Hematopoietic multipotent progenitor cell treated with erythropoietin and hydrocortisone succinate and interleukin-3 and kit ligand, for 17 days (in vitro differentiated cells): ENCODE measurements around the gene RRAS2.
"Not testable (repeated sequence)": the region's sequence is repeated elsewhere in the genome, so short reads cannot be mapped to it uniquely, and the experiment has no call there.

Source experiments
- DNase-seq: peaks from one replicate; pipeline ENCODE4 v3.0.0-alpha.2; 2015; ENCODE audit warnings: low spot score

RRAS2 gene

DNA sequence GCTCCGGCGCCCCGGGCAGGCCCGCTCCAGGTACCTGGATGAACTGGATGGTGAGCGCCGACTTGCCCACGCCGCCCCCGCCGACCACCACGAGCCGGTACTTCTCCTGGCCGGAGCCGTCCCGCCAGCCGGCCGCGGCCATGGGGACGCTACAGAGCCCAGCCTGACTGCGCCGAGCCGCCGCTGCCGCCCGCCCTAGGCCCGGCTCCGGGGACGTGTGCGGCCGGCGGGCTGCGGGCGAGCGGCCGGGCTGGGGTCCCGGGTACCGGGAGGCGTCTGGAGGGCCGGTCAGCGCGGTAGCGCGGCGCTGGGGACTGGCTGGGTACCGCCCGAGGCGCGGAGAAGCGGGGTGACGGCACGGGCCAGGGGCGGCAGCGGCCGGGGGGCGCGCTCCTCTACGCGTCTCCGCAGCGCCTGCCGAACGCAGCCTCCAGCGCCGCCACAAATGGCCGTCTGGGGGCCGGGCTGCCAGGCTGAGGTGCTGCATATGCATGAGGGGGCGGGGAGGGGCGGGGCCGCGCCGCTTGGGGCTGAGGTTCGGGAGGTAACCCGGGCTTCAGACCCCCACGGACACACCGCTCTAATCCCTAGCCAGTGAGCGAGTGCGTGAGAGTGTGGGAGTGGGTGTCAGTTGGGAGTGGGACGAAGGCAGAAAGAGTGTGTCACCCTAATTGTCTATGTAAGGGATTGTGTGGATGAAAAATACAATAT is at the start of gene RRAS2:
RRAS2 (minus strand) TSS at position 455 of the 711 bp plus-strand sequence; CDS start at position 142, 313 bp downstream.
- DNase-seq: no peak

- DNase-seq: no peak
Observed at GRCh38 chr11:14408612-14409011, 49.6 kb upstream of the RRAS2 start.

DNA sequence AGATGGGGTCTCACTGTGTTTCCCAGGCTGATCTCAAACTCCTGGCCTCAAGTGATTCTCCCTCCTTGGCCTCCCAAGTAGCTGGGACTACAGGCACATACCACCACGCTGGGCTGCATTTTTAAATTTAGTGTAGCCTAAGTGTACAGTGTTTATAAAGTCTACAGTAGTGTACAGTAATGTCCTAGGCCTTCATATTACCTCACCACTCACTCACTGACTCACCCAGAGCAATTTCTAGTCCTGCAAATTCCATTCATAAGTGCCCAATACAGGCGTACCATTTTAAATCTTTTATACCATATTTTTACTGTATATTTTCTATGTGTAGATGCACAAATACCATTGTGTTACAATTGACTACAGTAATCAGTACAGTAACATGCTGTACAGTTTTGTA is 47.1 kb upstream of the RRAS2 start:
- not testable (repeated sequence) for DNase-seq

DNA sequence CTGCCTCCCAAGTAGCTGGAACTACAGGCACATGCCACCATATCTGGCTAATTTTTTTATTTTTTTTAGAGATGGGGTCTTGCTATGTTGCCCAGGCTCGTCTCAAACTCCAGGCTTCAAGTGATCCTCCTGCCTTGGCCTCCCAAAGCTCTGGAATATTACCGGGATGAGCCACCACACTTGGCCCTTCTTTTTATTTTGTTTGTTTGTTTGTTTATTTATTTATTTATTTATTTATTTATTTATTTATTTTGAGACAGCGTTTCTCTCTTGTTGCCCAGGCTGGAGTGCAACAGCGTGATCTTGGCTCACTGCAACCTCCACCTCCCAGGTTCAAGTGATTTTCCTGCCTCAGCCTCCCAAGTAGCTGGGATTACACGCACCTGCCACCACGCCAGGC is 44.5 kb upstream of the RRAS2 start:
- not testable (repeated sequence) for DNase-seq

DNA sequence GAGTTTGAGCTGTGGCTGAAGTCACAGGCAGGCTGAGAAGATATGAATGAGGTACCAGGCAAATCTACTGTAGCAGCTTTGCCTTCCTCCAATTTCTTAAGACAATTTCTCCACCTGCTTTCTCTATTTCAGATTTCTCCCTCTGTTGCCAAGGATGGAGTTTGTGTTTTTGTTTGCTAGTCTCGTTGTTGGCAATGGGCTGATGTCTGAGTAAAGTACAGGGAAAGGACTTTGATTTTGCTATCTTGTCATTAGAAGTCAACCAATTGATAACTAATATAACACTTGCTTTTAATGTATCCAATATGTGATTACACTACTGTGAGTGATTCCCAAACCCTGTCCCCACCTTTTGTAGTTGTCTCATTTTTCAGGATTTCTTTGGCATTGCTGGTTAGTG is 40.1 kb upstream of the RRAS2 start:
- DNase-seq: no peak

- no peak for DNase-seq
Observed at GRCh38 chr11:14396273-14396672, 37.3 kb upstream of the RRAS2 start.

DNA sequence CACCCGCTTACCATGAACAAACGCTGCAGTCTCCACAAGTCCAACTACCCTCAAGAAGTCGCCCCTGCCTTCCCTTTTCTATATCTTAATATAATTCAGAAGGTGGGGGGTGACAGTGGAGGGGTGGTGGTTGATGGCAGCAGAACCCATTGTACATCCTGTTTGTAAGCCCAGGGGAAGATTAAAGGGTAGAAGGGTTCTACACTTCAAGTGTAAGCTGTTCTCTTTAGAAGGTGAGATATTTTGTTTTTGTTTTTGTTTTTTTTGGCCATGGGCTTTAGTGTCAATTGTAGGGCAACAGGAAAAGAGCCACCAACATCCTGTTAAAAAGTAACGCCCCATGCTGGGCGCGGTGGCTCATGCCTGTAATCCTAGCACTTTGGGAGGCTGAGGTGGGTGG is 34.9 kb upstream of the RRAS2 start:
- DNase-seq: no peak

DNA sequence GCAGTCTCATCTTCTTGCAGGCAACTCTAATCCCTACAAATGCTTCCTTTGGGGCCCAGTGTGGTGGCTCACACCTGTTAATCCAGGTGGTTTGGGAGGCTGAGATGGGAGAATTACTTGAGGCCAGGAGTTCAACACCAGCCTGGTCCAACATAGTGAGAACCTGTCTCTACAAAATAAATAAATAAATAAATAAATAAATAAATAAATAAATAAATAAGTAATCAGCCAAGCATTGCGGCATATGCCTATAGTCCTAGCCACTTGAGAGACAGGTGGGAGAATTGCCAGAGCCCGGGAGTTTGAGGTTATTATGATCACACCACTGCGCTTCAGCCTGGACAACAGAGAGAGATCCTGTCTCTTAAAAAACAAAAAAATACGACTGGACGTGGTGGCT is 34.1 kb upstream of the RRAS2 start:
- DNase-seq: no peak

DNA sequence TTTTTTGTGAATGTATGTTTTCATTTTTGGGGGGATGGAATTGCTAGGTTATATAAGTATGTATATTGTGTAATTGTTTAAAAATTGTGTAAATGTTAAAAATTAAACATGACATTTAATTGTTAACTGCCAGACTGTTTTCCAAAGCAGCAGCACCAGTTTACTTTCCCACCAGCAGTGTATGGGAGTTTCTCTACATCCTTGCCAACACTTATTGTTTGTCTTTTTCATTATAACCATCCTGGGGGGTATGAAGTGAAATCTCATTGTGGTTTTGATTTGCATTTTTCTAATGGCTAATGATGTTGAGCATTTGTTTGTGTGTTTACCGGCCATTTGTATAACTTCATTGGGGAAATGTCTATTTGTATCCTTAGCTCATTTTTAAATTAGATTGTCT is 31.7 kb upstream of the RRAS2 start:
- DNase-seq: no peak

DNA sequence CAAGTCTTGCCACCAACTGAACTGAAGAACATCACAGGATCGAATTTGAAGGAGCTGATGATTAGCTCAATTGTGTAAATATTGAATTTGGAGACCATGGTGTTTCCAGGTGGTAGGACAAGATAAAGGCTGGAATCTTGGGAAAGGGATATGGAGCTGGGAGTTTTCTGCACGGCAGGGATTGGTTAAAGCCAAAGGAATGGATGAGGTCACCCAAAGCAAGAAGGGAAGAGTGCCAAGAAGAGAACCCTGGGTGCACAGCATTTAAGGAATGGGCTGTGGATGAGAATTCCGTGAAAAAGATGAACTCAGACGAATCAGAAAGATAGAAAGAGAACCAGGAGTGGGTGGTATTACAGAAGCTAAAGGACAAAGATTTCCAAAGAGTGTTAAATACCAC is 29.4 kb upstream of the RRAS2 start:
- no peak for DNase-seq

DNA sequence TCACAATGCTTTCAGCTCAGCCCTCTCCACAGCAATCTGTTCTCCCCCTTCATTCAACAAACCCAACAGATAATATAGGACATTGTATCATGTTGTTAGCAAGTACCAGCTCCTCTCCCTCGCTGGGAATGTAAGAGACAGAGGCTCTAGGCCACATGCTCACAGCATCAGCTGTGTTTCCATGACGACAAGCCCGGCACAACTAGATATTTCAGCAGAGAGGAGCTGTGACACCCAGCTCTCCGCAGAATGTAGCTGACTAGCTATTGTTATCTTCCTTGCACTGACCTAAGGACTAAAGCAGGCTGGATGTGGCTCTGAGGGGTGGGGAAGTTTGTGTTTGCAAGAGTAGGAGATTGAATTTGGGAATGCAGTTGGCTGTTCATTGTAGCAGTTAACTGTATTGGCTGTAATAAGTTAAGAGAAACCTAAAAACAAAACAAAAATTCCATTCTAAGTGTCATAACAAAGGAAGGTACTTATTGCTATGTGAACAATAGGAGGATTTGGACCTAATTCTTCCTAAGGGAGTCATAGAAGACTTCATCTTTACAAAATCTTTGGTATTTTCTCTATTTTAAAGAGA is 28.0 kb upstream of the RRAS2 start:
- no peak for DNase-seq

DNA sequence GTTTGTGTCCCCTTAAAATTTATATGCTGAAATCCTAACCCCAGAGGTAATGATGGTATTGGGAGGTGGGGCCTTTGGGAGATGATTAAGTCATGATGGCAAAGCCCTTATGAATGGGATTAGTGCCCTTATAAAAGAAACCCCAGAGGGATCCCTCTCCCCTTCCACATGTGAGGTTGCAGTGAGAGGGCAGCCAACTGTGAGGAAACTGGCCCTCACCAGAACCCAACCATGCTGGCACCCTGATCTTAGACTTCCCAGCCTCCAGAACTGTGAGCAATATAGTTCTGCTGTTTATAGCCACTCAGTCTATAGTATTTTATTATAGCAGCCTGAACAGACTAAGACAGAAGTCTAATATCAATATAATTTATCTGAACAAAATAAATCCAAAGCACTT is 27.1 kb upstream of the RRAS2 start:
- DNase-seq: no peak

GRCh38 chr11:14384338-14384737 is 25.4 kb upstream of the RRAS2 start:
- DNase-seq: no peak

GRCh38 chr11:14381968-14382367 is 23.0 kb upstream of the RRAS2 start:
- DNase-seq: no peak

- no peak for DNase-seq
Observed at GRCh38 chr11:14380947-14381561, 22.1 kb upstream of the RRAS2 start.

DNA sequence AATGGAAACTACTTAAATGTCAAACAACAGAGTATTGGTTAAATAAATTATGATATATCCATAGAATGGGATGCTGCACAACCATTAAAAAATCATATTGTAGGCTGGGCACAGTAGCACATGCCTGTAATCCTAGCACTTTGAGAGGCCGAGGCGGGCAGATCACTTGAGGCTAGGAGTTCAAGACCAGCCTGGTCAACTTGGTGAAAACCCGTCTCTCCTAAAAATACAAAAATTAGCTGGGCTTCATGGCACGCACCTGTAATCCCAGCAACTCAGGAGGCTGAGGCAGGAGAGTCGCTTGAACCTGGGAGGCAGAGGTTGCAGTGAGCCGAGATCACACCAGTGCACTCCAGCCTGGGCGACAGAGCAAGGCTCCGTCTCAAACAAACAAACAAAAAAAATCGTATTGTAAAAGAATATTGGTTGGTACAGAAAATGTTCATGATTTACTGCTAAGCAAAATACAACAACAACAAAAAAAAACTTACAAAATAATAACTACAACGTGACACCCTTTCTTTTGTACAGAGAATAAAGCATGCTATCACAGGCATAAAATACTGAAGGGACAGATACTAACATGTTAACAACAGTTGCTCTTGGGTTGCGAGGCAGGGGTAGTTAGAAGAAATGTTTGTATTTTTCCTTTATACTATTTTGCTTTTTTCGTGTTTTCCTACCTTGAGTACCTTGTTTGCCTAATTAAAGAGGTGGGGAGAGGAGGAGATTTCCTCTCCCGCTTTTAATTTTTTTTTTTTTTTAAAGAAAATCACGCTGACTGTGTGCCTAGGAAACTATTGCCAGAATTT is 21.3 kb upstream of the RRAS2 start:
- no peak for DNase-seq

GRCh38 chr11:14378171-14378570 is 19.2 kb upstream of the RRAS2 start:
- DNase-seq: no peak

DNA sequence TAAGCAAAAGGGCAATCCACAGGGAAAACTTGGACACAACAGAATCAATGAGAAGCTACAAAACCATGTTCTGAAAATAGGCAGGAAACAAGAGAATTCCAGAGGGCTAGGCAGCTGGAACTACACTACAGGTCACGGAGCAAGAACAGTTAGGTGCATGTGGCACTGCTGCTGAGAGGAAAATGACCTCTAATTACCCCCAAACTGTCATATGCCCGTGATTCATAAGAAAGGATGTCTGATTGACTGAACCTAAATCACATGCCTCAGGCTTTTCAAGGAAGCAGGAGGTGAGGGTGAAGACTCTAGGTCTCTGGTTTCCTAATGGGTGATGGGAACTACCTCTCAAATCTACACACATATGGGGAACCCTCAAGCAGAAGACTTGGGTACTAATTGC is 17.9 kb upstream of the RRAS2 start:
- DNase-seq: no peak

DNA sequence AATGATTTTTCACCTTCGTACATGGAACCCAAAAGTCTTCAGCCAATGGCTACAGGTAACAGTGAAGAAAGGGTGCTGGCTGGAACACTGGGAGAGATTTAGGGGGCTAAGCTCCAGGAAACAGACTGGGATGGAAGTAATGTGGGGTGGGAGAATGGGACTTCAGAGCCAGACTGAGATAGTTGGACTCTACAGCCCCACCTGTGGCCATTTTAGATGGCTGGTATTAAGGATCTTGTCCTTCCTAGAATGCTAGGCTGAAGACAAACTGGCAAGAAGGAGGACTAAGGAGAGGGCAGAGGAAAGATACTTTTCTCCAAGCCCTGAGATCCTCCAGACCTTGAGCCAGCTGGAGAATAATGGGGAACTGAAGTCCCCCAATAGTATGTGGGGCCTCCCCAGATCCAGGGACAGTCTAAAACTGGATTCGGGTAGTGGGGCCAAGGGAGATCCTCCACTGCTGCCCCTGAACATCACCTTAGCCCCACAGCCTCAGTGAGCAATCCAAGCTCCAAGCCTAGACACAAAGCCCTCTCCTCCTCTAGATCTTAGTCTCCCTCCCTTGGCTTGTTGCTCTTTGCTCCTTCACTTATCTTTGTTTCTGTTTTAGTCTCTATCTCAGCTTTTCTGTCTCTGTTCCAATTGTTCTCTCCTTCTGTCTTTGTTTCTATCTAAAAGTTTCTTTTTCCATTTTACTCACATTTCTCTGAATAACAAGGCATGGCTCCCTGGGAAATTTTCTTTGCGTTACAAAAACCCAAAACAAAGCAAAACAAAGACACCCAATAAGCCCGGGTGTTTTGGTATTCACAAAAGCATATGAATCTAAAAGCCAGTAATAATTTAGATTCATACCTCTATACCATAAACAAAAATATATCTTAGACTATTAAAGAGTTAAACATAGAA is 16.2 kb upstream of the RRAS2 start:
- DNase-seq: no peak

DNA sequence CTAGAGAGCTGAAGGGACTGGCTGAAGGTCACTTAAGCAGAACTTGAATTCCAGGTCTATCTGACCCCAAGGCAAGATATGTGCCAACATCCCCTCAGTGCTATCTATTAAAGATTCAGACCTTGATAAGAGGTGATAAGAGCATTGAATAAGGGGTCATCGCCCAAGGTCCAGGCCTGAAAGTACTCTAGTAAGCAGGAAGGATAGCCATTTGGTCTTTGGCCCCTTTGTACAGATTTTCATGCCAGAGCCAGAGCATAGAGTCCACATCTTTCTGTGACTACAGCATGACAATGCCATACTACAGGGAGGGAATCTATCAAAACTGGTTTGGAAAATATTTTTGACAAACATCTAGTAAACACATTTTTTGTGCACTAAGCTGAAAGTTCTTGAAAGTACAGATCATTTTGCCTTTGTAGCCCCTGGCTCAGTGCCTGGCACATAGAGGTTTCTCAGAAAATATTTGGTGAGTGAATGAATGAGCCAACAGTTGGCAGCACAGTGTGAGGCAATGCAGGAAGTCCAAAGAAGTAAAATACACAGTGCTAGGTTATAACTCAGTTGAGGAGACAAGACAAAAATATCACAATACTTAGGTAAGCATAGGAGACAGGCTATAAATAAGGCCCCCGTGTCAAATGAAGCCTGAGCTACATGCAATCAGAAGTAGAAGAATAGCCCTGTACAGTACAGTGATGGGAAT is 15.1 kb upstream of the RRAS2 start:
- DNase-seq: no peak

GRCh38 chr11:14372011-14372410 is 13.0 kb upstream of the RRAS2 start:
- no peak for DNase-seq
